ENCODE results near the gene CREG1.

CREG1 gene

GRCh38 chr1:167507719-167508118, 45.8 kb downstream of the CREG1 start:
- no peak for DNase-seq (ENCODE audit: low read depth, low spot score)

- no peak for DNase-seq (ENCODE audit: low read depth, low spot score)
Observed at GRCh38 chr1:167504467-167504827, 49.1 kb downstream of the CREG1 start.

- no peak for DNase-seq (ENCODE audit: low read depth, low spot score)
Observed at GRCh38 chr1:167503626-167504466, 49.7 kb downstream of the CREG1 start.

GRCh38 chr1:167502719-167503462, 50.7 kb downstream of the CREG1 start:
- DNase-seq (ENCODE audit: low read depth, low spot score), result no peak

- no peak for DNase-seq (ENCODE audit: low read depth, low spot score)
Observed at GRCh38 chr1:167502192-167502551, 51.4 kb downstream of the CREG1 start.

GRCh38 chr1:167501515-167502191, 51.9 kb downstream of the CREG1 start:
- DNase-seq (ENCODE audit: low read depth, low spot score), result no peak

- no peak for DNase-seq (ENCODE audit: low read depth, low spot score)
Observed at GRCh38 chr1:167500283-167500860, 53.2 kb downstream of the CREG1 start.

GRCh38 chr1:167499664-167500101, 53.9 kb downstream of the CREG1 start:
- no peak for DNase-seq (ENCODE audit: low read depth, low spot score)

- no peak for DNase-seq (ENCODE audit: low read depth, low spot score)
Observed at GRCh38 chr1:167499106-167499505, 54.5 kb downstream of the CREG1 start.

GRCh38 chr1:167496797-167497619, 56.6 kb downstream of the CREG1 start:
- DNase-seq (ENCODE audit: low read depth, low spot score), result no peak

- no peak for DNase-seq (ENCODE audit: low read depth, low spot score)
Observed at GRCh38 chr1:167493372-167493771, 60.2 kb downstream of the CREG1 start.

GRCh38 chr1:167492481-167492910, 61.1 kb downstream of the CREG1 start:
- DNase-seq (ENCODE audit: low read depth, low spot score), result no peak

- no peak for DNase-seq (ENCODE audit: low read depth, low spot score)
Observed at GRCh38 chr1:167491586-167492461, 61.7 kb downstream of the CREG1 start.

Data from smooth muscle cell of the brain vasculature (primary cell).